HepG2 (cell line): ENCODE measurements around the gene CCL19. TPM values are rescaled to one million over a fixed set of nuclear protein-coding genes. Genes with fewer than 3 reads are reported as not detected.

Experiments
- BCL6 ChIP-seq: IDR thresholded peaks from 2 replicates; pipeline ENCODE4 v1.6.1; 2016; ENCODE audit warnings: missing genetic modification reagents, missing compliant biosample characterization
- DR1 ChIP-seq: sonication (generic); formaldehyde crosslinking; IDR thresholded peaks from 2 replicates; pipeline ENCODE4 v1.8.0; 2021; ENCODE audit warnings: mild to moderate bottlenecking, missing genetic modification reagents, inconsistent platforms
- GTF2F1 ChIP-seq: fragments of 150-350 bp; IDR thresholded peaks from 2 replicates; pipeline ENCODE4 v1.6.1; 2014; ENCODE audit warnings: low read length
- HMG20A ChIP-seq: IDR thresholded peaks from 2 replicates; pipeline ENCODE4 v1.6.1; 2016; ENCODE audit warnings: borderline replicate concordance
- JARID2 ChIP-seq: sonication (generic); formaldehyde crosslinking; IDR thresholded peaks from 2 replicates; pipeline ENCODE4 v1.8.1; 2023; ENCODE audit warnings: missing genetic modification reagents, inconsistent platforms; ENCODE audit not compliant: insufficient replicate concordance
- MEIS1 ChIP-seq: sonication (generic); formaldehyde crosslinking; IDR thresholded peaks from 2 replicates; pipeline ENCODE4 v1.9.0; 2021; ENCODE audit warnings: mild to moderate bottlenecking, missing genetic modification reagents, moderate library complexity, borderline replicate concordance
- RARG ChIP-seq: sonication (generic); formaldehyde crosslinking; IDR thresholded peaks from 2 replicates; pipeline ENCODE4 v1.4.0; 2020; ENCODE audit warnings: low read depth, mild to moderate bottlenecking, missing genetic modification reagents
- TEAD3 ChIP-seq: optimal IDR thresholded peaks from 2 replicates; pipeline ENCODE3; 2016; ENCODE audit warnings: borderline replicate concordance
- ZFY ChIP-seq: sonication (generic); formaldehyde crosslinking; IDR thresholded peaks from 2 replicates; pipeline ENCODE4 v1.4.0; 2020; ENCODE audit warnings: missing genetic modification reagents
- ZNF234 ChIP-seq: sonication (generic); formaldehyde crosslinking; conservative IDR thresholded peaks from 2 replicates; pipeline ENCODE4 v1.5.1; 2020; ENCODE audit warnings: mild to moderate bottlenecking, missing genetic modification reagents
- ZNF34 ChIP-seq: sonication (generic); formaldehyde crosslinking; IDR thresholded peaks from 2 replicates; pipeline ENCODE4 v1.4.0; 2020; ENCODE audit warnings: mild to moderate bottlenecking, missing genetic modification reagents, borderline replicate concordance
- ZNF382 ChIP-seq: sonication (generic); formaldehyde crosslinking; IDR thresholded peaks from 2 replicates; pipeline ENCODE4 v1.5.0; 2020; ENCODE audit warnings: missing genetic modification reagents, mild to moderate bottlenecking, borderline replicate concordance
- ZNF431 ChIP-seq: sonication (generic); formaldehyde crosslinking; IDR thresholded peaks from 2 replicates; pipeline ENCODE4 v1.9.0; 2022; ENCODE audit warnings: missing genetic modification reagents, low read depth, mild to moderate bottlenecking, borderline replicate concordance
- ZNF547 ChIP-seq: sonication (generic); formaldehyde crosslinking; IDR thresholded peaks from 2 replicates; pipeline ENCODE4 v1.5.1; 2020; ENCODE audit warnings: mild to moderate bottlenecking, missing genetic modification reagents
- ZNF773 ChIP-seq: sonication (generic); formaldehyde crosslinking; IDR thresholded peaks from 2 replicates; pipeline ENCODE4 v1.4.0; 2020; ENCODE audit warnings: missing genetic modification reagents, borderline replicate concordance
- ZNF777 ChIP-seq: sonication (generic); formaldehyde crosslinking; IDR thresholded peaks from 2 replicates; pipeline ENCODE4 v1.4.0; 2020; ENCODE audit warnings: missing genetic modification reagents
- polyA plus RNA-seq, 8 experiments: library from polyadenylated mRNA; depleted of rRNA in 3 of 8; stranded (reverse) in 7 of 8; unstranded in 1 of 8; fragments of >200 nt; fragmentation: Illumina TruSeq in 4 of 8; extraction: Trizol in 4 of 8; gene quantifications; 2 replicates each; pipeline versions ENCODE4 v1.2.1 to v1.2.3, GENCODE V29; 2011 to 2016; ENCODE audit warnings: low read depth in 4 of 8, missing spikeins in 1 of 8, mixed read lengths in 1 of 8; ENCODE audit not compliant: insufficient read depth in 1 of 8
- total RNA-seq, 5 experiments: library from RNA; depleted of rRNA; stranded (reverse); fragments of >200 nt; fragmentation: Illumina TruSeq; extraction: Trizol; gene quantifications; 2 replicates each; pipeline ENCODE4 v1.2.3, GENCODE V29; 2016; ENCODE audit warnings: low read depth in 1 of 5
- TF ChIP-seq, protein P1 (sequence below): sonication (generic); formaldehyde crosslinking; IDR thresholded peaks from 2 replicates; pipeline ENCODE4 v1.8.0; 2022; ENCODE audit warnings: mild to moderate bottlenecking, missing genetic modification reagents, borderline replicate concordance
- TF ChIP-seq, protein P2 (sequence below): sonication (generic); formaldehyde crosslinking; IDR thresholded peaks from 2 replicates; pipeline ENCODE4 v1.4.0; 2020; ENCODE audit warnings: missing genetic modification reagents
- TF ChIP-seq, protein P3 (sequence below): sonication (generic); formaldehyde crosslinking; IDR thresholded peaks from 2 replicates; pipeline ENCODE4 v1.8.1; 2023; ENCODE audit warnings: missing genetic modification reagents, inconsistent platforms, borderline replicate concordance
- TF ChIP-seq, protein P4 (sequence below): sonication (generic); formaldehyde crosslinking; IDR thresholded peaks from 2 replicates; pipeline ENCODE4 v1.4.0; 2020; ENCODE audit warnings: missing genetic modification reagents, borderline replicate concordance

The CCL19 gene
- total and polyA plus RNA-seq, 2 of the 13 experiments (the other 11 are each of a cell fraction or from before 2014, with no cell fraction given) = not detected

DNA sequence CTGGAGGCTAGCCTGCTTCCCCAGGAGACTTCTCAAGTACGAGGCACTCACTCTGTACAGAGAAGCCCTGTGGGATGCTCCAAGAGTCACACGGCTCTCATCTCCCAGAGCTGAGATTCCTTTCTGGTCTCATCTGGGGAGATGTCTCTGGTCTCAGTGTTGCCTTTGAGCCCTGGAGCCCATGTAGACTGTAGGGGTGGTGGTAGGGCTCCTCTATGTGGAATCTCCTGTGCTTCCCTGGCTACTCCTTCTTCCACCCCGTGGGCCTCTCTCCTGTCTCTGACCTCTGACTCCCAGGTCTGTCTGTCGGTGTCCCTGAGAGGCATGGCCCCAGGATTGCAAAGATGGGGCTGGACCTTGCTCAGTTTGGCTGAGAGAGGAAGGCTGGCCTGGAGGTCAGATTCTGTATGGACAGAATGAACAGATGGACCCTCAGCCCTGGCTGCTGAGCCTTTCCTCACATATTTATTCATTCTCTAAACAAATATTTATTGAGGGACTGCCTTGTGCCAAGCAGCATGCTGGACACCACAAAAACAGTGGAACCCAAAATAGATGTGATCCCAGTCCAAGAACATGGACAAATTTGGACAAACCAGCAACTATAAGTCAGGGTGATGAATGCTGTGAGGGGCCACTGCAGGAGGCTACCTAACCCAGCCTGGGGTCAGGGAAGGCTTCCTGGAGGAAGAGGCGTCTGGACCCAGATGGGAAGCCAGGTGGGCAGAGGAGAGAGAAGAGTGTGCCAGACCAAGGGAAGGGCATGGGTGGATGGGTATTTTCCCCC is 2.6 kb downstream of the CCL19 start (continued):
- TF ChIP-seq, protein P1, sequence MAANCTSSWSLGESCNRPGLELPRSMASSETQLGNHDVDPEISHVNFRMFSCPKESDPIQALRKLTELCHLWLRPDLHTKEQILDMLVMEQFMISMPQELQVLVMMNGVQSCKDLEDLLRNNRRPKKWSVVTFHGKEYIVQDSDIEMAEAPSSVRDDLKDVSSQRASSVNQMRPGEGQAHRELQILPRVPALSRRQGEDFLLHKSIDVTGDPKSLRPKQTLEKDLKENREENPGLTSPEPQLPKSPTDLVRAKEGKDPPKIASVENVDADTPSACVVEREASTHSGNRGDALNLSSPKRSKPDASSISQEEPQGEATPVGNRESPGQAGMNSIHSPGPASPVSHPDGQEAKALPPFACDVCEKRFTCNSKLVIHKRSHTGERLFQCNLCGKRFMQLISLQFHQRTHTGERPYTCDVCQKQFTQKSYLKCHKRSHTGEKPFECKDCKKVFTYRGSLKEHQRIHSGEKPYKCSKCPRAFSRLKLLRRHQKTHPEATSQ (CRISPR knock-in tag) = no peak
- TF ChIP-seq DR1 (CRISPR knock-in tag) (no peak), MEIS1 (CRISPR knock-in tag) (peak; percentile 85; the same call in 1 of the 2 replicates), TEAD3 (peak; percentile 68), ZNF773 (no peak), ZNF382 (no peak), HMG20A (peak; percentile 36; the same call in 1 of the 2 replicates), ZNF777 (no peak), JARID2 (CRISPR knock-in tag) (no peak), ZNF547 (CRISPR knock-in tag) (no peak), ZNF234 (no peak), BCL6 (peak; percentile 18; the same call in 1 of the 2 replicates), ZNF34 (no peak), ZFY (CRISPR knock-in tag) (no peak), GTF2F1 (no peak), ZNF431 (CRISPR knock-in tag) (0 out of 2 replicates have a peak, but pooled peaks have one; percentile 43), RARG (no peak)
- TF ChIP-seq, protein P2, sequence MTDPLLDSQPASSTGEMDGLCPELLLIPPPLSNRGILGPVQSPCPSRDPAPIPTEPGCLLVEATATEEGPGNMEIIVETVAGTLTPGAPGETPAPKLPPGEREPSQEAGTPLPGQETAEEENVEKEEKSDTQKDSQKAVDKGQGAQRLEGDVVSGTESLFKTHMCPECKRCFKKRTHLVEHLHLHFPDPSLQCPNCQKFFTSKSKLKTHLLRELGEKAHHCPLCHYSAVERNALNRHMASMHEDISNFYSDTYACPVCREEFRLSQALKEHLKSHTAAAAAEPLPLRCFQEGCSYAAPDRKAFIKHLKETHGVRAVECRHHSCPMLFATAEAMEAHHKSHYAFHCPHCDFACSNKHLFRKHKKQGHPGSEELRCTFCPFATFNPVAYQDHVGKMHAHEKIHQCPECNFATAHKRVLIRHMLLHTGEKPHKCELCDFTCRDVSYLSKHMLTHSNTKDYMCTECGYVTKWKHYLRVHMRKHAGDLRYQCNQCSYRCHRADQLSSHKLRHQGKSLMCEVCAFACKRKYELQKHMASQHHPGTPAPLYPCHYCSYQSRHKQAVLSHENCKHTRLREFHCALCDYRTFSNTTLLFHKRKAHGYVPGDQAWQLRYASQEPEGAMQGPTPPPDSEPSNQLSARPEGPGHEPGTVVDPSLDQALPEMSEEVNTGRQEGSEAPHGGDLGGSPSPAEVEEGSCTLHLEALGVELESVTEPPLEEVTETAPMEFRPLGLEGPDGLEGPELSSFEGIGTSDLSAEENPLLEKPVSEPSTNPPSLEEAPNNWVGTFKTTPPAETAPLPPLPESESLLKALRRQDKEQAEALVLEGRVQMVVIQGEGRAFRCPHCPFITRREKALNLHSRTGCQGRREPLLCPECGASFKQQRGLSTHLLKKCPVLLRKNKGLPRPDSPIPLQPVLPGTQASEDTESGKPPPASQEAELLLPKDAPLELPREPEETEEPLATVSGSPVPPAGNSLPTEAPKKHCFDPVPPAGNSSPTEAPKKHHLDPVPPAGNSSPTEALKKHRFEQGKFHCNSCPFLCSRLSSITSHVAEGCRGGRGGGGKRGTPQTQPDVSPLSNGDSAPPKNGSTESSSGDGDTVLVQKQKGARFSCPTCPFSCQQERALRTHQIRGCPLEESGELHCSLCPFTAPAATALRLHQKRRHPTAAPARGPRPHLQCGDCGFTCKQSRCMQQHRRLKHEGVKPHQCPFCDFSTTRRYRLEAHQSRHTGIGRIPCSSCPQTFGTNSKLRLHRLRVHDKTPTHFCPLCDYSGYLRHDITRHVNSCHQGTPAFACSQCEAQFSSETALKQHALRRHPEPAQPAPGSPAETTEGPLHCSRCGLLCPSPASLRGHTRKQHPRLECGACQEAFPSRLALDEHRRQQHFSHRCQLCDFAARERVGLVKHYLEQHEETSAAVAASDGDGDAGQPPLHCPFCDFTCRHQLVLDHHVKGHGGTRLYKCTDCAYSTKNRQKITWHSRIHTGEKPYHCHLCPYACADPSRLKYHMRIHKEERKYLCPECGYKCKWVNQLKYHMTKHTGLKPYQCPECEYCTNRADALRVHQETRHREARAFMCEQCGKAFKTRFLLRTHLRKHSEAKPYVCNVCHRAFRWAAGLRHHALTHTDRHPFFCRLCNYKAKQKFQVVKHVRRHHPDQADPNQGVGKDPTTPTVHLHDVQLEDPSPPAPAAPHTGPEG (CRISPR knock-in tag) = no peak
- TF ChIP-seq, protein P3, sequence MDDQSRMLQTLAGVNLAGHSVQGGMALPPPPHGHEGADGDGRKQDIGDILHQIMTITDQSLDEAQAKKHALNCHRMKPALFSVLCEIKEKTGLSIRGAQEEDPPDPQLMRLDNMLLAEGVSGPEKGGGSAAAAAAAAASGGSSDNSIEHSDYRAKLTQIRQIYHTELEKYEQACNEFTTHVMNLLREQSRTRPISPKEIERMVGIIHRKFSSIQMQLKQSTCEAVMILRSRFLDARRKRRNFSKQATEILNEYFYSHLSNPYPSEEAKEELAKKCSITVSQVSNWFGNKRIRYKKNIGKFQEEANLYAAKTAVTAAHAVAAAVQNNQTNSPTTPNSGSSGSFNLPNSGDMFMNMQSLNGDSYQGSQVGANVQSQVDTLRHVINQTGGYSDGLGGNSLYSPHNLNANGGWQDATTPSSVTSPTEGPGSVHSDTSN (CRISPR knock-in tag) = no peak
- TF ChIP-seq, protein P4, sequence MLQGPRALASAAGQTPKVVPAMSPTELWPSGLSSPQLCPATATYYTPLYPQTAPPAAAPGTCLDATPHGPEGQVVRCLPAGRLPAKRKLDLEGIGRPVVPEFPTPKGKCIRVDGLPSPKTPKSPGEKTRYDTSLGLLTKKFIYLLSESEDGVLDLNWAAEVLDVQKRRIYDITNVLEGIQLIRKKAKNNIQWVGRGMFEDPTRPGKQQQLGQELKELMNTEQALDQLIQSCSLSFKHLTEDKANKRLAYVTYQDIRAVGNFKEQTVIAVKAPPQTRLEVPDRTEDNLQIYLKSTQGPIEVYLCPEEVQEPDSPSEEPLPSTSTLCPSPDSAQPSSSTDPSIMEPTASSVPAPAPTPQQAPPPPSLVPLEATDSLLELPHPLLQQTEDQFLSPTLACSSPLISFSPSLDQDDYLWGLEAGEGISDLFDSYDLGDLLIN (CRISPR knock-in tag) = no peak
